ENCODE results near the gene CCDC154.

The CCDC154 gene

DNA sequence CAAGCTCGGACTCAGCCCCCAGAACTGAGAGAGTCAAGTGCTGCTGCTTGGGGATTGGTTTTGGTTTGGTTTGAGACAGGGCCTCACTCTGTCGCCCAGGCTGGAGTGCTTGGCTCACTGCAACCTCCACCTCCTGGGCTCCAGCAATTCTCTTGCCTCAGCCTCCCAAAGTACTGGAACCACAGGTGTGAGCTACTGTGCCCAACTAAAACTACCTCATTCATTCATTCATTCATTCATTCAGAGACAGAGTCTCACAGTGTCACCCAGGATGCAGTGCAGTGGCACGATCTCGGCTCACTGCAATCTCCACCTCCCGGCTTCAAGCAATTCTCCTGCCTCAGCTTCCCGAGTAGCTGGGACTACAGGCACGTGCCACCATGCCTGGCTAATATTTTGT is 54.6 kb downstream of the CCDC154 start:
- no peak for DNase-seq (ENCODE audit: low read depth)
- H3K4me3 ChIP-seq (ENCODE audit: control insufficient read depth, low read depth, low read length), result no peak overlapping the region
- TF ChIP-seq, protein P1, sequence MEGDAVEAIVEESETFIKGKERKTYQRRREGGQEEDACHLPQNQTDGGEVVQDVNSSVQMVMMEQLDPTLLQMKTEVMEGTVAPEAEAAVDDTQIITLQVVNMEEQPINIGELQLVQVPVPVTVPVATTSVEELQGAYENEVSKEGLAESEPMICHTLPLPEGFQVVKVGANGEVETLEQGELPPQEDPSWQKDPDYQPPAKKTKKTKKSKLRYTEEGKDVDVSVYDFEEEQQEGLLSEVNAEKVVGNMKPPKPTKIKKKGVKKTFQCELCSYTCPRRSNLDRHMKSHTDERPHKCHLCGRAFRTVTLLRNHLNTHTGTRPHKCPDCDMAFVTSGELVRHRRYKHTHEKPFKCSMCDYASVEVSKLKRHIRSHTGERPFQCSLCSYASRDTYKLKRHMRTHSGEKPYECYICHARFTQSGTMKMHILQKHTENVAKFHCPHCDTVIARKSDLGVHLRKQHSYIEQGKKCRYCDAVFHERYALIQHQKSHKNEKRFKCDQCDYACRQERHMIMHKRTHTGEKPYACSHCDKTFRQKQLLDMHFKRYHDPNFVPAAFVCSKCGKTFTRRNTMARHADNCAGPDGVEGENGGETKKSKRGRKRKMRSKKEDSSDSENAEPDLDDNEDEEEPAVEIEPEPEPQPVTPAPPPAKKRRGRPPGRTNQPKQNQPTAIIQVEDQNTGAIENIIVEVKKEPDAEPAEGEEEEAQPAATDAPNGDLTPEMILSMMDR (IDR thresholded peaks at IDR 0.05; ENCODE audit: control insufficient read depth, insufficient read depth, low read depth, low read length, missing control alignments), result no peak

GRCh38 chr16:1387331-1387730 is 57.0 kb downstream of the CCDC154 start:
- TF ChIP-seq, protein P1 (IDR thresholded peaks at IDR 0.05; ENCODE audit: control insufficient read depth, insufficient read depth, low read depth, low read length, missing control alignments), result no peak
- no peak for DNase-seq (ENCODE audit: low read depth)
- H3K4me3 ChIP-seq (ENCODE audit: control insufficient read depth, low read depth, low read length), result no peak overlapping the region

DNA sequence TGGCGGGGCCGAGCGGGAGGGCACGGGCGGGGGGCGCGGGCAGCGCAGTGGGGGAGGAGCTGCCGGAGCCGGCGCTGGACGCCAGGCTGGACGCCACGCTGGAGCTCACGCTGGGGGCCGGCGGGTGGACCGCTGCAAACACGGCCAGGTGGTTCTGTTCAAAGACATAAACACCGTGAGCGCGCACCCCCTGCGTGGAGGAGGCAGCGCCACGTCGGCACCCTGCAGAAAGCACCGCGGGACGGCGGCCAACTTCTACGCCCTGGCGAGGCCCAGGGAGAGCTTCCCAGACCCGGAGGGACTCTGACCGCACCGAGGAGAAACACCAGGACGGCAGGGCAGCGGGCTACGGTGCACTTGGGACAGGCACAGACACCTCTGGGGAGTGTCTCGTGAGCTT is 59.1 kb downstream of the CCDC154 start:
- H3K4me3 ChIP-seq (ENCODE audit: control insufficient read depth, low read depth, low read length), result no peak overlapping the region
- TF ChIP-seq, protein P1 (IDR thresholded peaks at IDR 0.05; ENCODE audit: control insufficient read depth, insufficient read depth, low read depth, low read length, missing control alignments), result no peak
- DNase-seq (ENCODE audit: low read depth), result no peak
